Activated T-helper 17 cell treated with anti-CD3 and anti-CD28 coated beads, Interleukin-2, amount 50 U/mL, for 72 hours (primary cell): ENCODE measurements around the gene CGRRF1. TPM values are rescaled to one million over a fixed set of nuclear protein-coding genes. Genes with fewer than 3 reads are reported as not detected.

Experiments used
- ATAC-seq: fragments of 150-1000 bp; cut with Tn5 transposase; replicated peaks from 2 replicates; pipeline ENCODE4 v1.10.0; 2021; ENCODE audit warnings: mild to moderate bottlenecking, moderate library complexity
- H3K27ac Mint-ChIP-seq: one replicate; pipeline ENCODE4 v1.8.0; 2022; ENCODE audit warnings: mixed read lengths
- H3K27me3 Mint-ChIP-seq: one replicate; pipeline ENCODE4 v1.8.0; 2022; ENCODE audit warnings: mixed read lengths
- H3K36me3 Mint-ChIP-seq: one replicate; pipeline ENCODE4 v1.8.0; 2022; ENCODE audit warnings: low read depth, mild to moderate bottlenecking, mixed read lengths
- H3K4me1 Mint-ChIP-seq: one replicate; pipeline ENCODE4 v1.8.0; 2022; ENCODE audit warnings: mixed read lengths
- H3K4me3 Mint-ChIP-seq: one replicate; pipeline ENCODE4 v1.8.0; 2022; ENCODE audit warnings: mild to moderate bottlenecking, mixed read lengths
- H3K9me3 Mint-ChIP-seq: one replicate; pipeline ENCODE4 v1.8.0; 2022; ENCODE audit warnings: mixed read lengths
- total RNA-seq, 2 donors: library from RNA; stranded (reverse); gene quantifications; one replicate each; pipeline ENCODE4 v1.2.3, GENCODE V29; 2022

CGRRF1 gene
- total RNA-seq, 2 donors from 2014 or later, result 12.3 to 13.5 TPM

- Mint-ChIP-seq H3K27me3 (peaks cover 5% of the 10 kb centered on the region), H3K36me3 (no peaks in the 10 kb centered on the region), H3K9me3 (no peaks in the 10 kb centered on the region), H3K4me1 (no peaks in the 10 kb centered on the region), H3K4me3 (no peak overlapping the region), H3K27ac (no peak overlapping the region)
- ATAC-seq, result no peak
Observed at GRCh38 chr14:54501480-54501879, 8.2 kb upstream of the CGRRF1 start.

GRCh38 chr14:54502602-54503001, 7.1 kb upstream of the CGRRF1 start:
- Mint-ChIP-seq H3K4me1 (no peaks in the 10 kb centered on the region), H3K9me3 (no peaks in the 10 kb centered on the region), H3K27ac (no peak overlapping the region), H3K36me3 (no peaks in the 10 kb centered on the region), H3K27me3 (peaks cover 5% of the 10 kb centered on the region), H3K4me3 (no peak overlapping the region)
- peak; percentile 45 for ATAC-seq

- H3K27ac Mint-ChIP-seq, result no peak overlapping the region
- ATAC-seq, result no peak
- no peak overlapping the region for H3K4me3 Mint-ChIP-seq
- peaks cover 5% of the 10 kb centered on the region for H3K27me3 Mint-ChIP-seq
- H3K36me3 Mint-ChIP-seq, result no peaks in the 10 kb centered on the region
- no peaks in the 10 kb centered on the region for H3K9me3 Mint-ChIP-seq
- H3K4me1 Mint-ChIP-seq, result no peaks in the 10 kb centered on the region
Observed at GRCh38 chr14:54503486-54503885, 6.2 kb upstream of the CGRRF1 start.

GRCh38 chr14:54512393-54512792, 2.7 kb downstream of the CGRRF1 start:
- Mint-ChIP-seq H3K9me3 (no peaks in the 10 kb centered on the region), H3K27me3 (no peaks in the 10 kb centered on the region), H3K36me3 (peaks cover 24% of the 10 kb centered on the region), H3K4me1 (peaks cover 32% of the 10 kb centered on the region), H3K27ac (peak overlapping the region; percentile 11), H3K4me3 (no peak overlapping the region)
- no peak for ATAC-seq

- Mint-ChIP-seq H3K27ac (no peak overlapping the region), H3K36me3 (peaks cover 35% of the 10 kb centered on the region), H3K27me3 (no peaks in the 10 kb centered on the region), H3K9me3 (no peaks in the 10 kb centered on the region), H3K4me3 (no peak overlapping the region), H3K4me1 (peaks cover 29% of the 10 kb centered on the region)
- no peak for ATAC-seq
Observed at GRCh38 chr14:54515670-54516069, 6.0 kb downstream of the CGRRF1 start.

GRCh38 chr14:54516709-54517108, 7.0 kb downstream of the CGRRF1 start:
- no peaks in the 10 kb centered on the region for H3K27me3 Mint-ChIP-seq
- no peaks in the 10 kb centered on the region for H3K9me3 Mint-ChIP-seq
- no peak overlapping the region for H3K27ac Mint-ChIP-seq
- no peak overlapping the region for H3K4me3 Mint-ChIP-seq
- ATAC-seq, result no peak
- H3K36me3 Mint-ChIP-seq, result peaks cover 35% of the 10 kb centered on the region
- peaks cover 24% of the 10 kb centered on the region for H3K4me1 Mint-ChIP-seq

- ATAC-seq, result no peak
- Mint-ChIP-seq H3K36me3 (peaks cover 63% of the 10 kb centered on the region), H3K27ac (no peak overlapping the region), H3K4me3 (no peak overlapping the region), H3K27me3 (no peaks in the 10 kb centered on the region), H3K4me1 (no peaks in the 10 kb centered on the region), H3K9me3 (no peaks in the 10 kb centered on the region)
Observed at GRCh38 chr14:54524410-54524809, 14.7 kb downstream of the CGRRF1 start.

GRCh38 chr14:54528973-54529372, 19.3 kb downstream of the CGRRF1 start:
- H3K9me3 Mint-ChIP-seq, result no peaks in the 10 kb centered on the region
- no peak for ATAC-seq
- no peak overlapping the region for H3K4me3 Mint-ChIP-seq
- no peak overlapping the region for H3K27ac Mint-ChIP-seq
- H3K4me1 Mint-ChIP-seq, result no peaks in the 10 kb centered on the region
- H3K36me3 Mint-ChIP-seq, result peaks cover 48% of the 10 kb centered on the region
- no peaks in the 10 kb centered on the region for H3K27me3 Mint-ChIP-seq

GRCh38 chr14:54529811-54530210, 20.1 kb downstream of the CGRRF1 start:
- no peaks in the 10 kb centered on the region for H3K27me3 Mint-ChIP-seq
- H3K4me3 Mint-ChIP-seq, result no peak overlapping the region
- ATAC-seq, result no peak
- H3K27ac Mint-ChIP-seq, result no peak overlapping the region
- H3K36me3 Mint-ChIP-seq, result peaks cover 44% of the 10 kb centered on the region
- H3K4me1 Mint-ChIP-seq, result no peaks in the 10 kb centered on the region
- H3K9me3 Mint-ChIP-seq, result no peaks in the 10 kb centered on the region

- ATAC-seq, result no peak
- Mint-ChIP-seq H3K36me3 (peaks cover 41% of the 10 kb centered on the region), H3K4me1 (no peaks in the 10 kb centered on the region)
Observed at GRCh38 chr14:54532111-54533012, 22.7 kb downstream of the CGRRF1 start.

GRCh38 chr14:54533100-54533499, 23.4 kb downstream of the CGRRF1 start:
- Mint-ChIP-seq H3K4me1 (no peaks in the 10 kb centered on the region), H3K27ac (peak overlapping the region; percentile 28), H3K36me3 (peaks cover 41% of the 10 kb centered on the region), H3K27me3 (no peaks in the 10 kb centered on the region), H3K9me3 (no peaks in the 10 kb centered on the region), H3K4me3 (no peak overlapping the region)
- no peak for ATAC-seq

More at GRCh38 chr14:54532111-54533012, 22.7 kb downstream of the CGRRF1 start:
- Mint-ChIP-seq H3K27me3 (no peaks in the 10 kb centered on the region), H3K9me3 (no peaks in the 10 kb centered on the region), H3K27ac (peak overlapping the region; percentile 28), H3K4me3 (no peak overlapping the region)

- Mint-ChIP-seq H3K4me1 (no peaks in the 10 kb centered on the region), H3K4me3 (no peak overlapping the region), H3K36me3 (peaks cover 52% of the 10 kb centered on the region), H3K27ac (no peak overlapping the region), H3K27me3 (no peaks in the 10 kb centered on the region), H3K9me3 (no peaks in the 10 kb centered on the region)
- ATAC-seq, result no peak
Observed at GRCh38 chr14:54535126-54535525, 25.4 kb downstream of the CGRRF1 start.

- Mint-ChIP-seq H3K27me3 (no peaks in the 10 kb centered on the region), H3K4me1 (no peaks in the 10 kb centered on the region), H3K36me3 (peaks cover 53% of the 10 kb centered on the region), H3K4me3 (no peak overlapping the region), H3K9me3 (no peaks in the 10 kb centered on the region), H3K27ac (no peak overlapping the region)
- no peak for ATAC-seq
Observed at GRCh38 chr14:54535646-54536045, 25.9 kb downstream of the CGRRF1 start.

GRCh38 chr14:54537651-54538050, 27.9 kb downstream of the CGRRF1 start:
- Mint-ChIP-seq H3K36me3 (peaks cover 48% of the 10 kb centered on the region), H3K4me3 (no peak overlapping the region), H3K9me3 (no peaks in the 10 kb centered on the region), H3K27me3 (no peaks in the 10 kb centered on the region), H3K4me1 (no peaks in the 10 kb centered on the region), H3K27ac (no peak overlapping the region)
- ATAC-seq, result no peak

GRCh38 chr14:54538055-54538454, 28.3 kb downstream of the CGRRF1 start:
- H3K27me3 Mint-ChIP-seq, result no peaks in the 10 kb centered on the region
- no peak overlapping the region for H3K4me3 Mint-ChIP-seq
- H3K27ac Mint-ChIP-seq, result no peak overlapping the region
- no peaks in the 10 kb centered on the region for H3K9me3 Mint-ChIP-seq
- H3K36me3 Mint-ChIP-seq, result peaks cover 48% of the 10 kb centered on the region
- no peaks in the 10 kb centered on the region for H3K4me1 Mint-ChIP-seq
- ATAC-seq, result no peak
